MM.1S (cell line): ENCODE data around the gene SWAP70.

ENCODE experiments used
- EZH2 ChIP-seq: fragments of 300-600 bp; sonication (generic); optimal IDR thresholded peaks from 2 replicates; pipeline ENCODE3; 2017; ENCODE audit warnings: low read depth, mild to moderate bottlenecking, antibody characterized with exemption, low read length, mixed read lengths
- EZH2phosphoT487 ChIP-seq: fragments of 300-600 bp; sonication (generic); IDR thresholded peaks from 2 replicates; pipeline ENCODE4 v1.6.1; 2018; ENCODE audit warnings: antibody characterized with exemption, low read length
- TF ChIP-seq, protein P1 (sequence below): fragments of 300-600 bp; sonication (generic); IDR thresholded peaks from 2 replicates; pipeline ENCODE4 v1.5.1; 2016; ENCODE audit warnings: antibody characterized with exemption, low read length, mixed read lengths

DNA sequence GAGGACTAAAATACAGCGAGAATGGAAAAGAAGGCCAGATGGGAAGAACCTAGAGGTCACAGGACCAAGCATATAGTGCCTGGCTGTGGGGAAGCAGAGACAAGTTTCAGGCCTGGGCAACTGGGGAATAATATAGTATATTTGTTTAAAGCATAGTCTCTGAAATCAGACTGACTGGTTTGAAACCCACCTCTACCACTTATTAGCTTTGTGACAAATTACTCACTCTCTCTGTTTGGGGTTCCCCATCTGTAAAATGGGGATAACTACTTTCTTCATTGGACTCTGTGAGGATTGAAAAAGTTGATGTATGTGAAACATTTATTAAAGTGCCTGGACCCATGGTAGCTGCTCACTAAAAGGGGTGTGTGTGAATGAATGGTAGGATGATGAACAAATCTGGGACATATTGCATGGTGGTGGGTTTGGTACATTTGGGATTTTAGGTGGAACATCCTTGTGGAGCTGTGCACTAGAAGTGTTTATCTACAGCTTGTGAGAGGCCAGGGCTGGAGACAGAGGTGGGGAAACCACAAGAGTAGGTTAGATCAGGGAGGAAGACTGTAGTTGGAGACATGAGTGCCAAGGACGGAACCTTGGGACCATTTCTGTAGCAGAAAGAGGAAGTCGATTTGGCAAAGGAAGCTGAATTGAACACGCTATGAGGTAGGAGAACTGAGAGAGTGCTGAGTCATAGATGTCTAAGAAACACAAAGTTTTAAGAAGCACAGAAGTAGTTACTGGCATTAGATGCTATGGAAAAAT, 52.6 kb downstream of the SWAP70 start:
- TF ChIP-seq, protein P1, sequence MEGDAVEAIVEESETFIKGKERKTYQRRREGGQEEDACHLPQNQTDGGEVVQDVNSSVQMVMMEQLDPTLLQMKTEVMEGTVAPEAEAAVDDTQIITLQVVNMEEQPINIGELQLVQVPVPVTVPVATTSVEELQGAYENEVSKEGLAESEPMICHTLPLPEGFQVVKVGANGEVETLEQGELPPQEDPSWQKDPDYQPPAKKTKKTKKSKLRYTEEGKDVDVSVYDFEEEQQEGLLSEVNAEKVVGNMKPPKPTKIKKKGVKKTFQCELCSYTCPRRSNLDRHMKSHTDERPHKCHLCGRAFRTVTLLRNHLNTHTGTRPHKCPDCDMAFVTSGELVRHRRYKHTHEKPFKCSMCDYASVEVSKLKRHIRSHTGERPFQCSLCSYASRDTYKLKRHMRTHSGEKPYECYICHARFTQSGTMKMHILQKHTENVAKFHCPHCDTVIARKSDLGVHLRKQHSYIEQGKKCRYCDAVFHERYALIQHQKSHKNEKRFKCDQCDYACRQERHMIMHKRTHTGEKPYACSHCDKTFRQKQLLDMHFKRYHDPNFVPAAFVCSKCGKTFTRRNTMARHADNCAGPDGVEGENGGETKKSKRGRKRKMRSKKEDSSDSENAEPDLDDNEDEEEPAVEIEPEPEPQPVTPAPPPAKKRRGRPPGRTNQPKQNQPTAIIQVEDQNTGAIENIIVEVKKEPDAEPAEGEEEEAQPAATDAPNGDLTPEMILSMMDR = no peak
- TF ChIP-seq EZH2phosphoT487 (no peak), EZH2 (no peak)
